GM19438 (cell line): Measurements from ENCODE around the gene CDKAL1.

Source experiments
- ATAC-seq: cut with Tn5 transposase; IDR thresholded peaks from one replicate; pipeline ENCODE4 v1.9.1; 2021; ENCODE audit warnings: low read depth; ENCODE audit not compliant: unreplicated experiment

The CDKAL1 gene

DNA sequence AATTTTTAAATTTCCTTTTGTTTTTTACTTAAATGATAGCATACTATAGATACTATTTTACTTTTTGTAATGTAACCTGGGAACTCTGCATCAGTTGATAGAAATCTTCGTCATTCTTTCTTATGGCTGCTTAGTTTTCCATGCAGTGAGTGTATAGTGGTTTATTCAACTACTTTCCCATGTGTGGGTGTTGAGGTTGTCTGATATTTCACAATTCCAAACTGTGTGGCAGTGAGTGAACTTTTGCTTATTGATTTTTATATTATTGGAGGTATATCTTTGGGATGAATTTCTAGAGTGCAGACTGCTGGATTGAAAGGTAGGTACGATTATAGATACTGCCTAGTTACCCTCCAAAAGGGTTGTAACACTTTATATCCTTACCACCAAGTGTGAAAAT lies 136.5 kb downstream of the CDKAL1 start:
- ATAC-seq: no peak

DNA sequence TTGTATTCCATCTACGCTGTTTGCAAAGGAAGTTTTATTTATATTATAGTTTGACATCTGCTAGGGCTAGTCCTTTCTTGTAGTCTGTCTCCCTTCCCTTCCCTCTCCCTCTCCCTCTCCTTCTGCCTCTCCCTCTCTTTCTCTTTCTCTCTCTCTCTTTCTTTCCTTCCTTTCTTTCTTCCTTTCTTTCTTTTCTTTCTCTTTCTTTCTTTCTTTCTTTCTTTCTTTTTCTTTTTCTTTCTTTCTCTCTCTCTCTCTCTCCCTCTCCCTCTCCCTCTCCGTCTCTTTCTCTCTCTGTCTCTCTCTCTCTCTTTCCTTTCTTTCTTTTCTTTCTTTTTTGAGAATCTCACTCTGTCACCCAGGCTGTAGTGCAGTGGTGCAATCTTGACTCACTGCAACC lies 137.8 kb downstream of the CDKAL1 start:
- ATAC-seq: no peak

DNA sequence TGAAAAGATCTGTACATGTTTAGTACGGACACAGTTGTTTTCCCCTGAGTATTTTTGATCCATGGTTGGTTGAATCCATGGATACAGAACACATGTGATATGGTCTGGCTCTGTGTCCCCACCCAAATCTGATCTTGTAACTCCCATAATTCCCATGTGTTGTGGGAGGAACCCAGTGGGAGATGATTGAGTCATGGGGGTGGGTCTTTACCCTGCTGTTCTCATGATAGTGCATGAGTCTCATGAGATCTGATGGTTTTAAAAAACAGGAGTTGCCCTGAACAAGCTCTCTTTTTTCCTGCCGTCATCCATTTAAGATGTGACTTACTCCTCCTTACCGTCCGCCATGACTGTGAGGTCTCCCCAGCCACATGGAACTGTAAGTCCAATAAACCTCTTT lies 139.2 kb downstream of the CDKAL1 start:
- ATAC-seq: no peak

DNA sequence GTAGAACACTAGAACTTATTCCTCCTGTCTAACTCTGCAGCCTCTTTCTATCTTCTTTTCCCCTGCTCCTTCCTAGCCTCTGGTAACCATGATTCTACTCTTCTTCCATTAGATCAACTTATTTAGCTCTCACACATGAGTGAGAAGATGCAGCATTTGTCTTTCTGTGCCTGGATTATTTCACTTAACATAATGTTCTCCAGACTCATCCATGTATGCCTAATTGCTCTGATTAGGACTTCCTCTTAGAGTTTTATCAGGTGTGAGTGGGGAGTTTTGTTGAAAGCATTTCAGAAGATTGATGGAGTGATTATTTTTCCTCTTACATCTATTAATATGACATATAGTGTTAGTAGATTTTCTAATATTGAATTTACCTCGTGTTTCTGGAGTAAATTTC lies 140.4 kb downstream of the CDKAL1 start:
- no peak for ATAC-seq

DNA sequence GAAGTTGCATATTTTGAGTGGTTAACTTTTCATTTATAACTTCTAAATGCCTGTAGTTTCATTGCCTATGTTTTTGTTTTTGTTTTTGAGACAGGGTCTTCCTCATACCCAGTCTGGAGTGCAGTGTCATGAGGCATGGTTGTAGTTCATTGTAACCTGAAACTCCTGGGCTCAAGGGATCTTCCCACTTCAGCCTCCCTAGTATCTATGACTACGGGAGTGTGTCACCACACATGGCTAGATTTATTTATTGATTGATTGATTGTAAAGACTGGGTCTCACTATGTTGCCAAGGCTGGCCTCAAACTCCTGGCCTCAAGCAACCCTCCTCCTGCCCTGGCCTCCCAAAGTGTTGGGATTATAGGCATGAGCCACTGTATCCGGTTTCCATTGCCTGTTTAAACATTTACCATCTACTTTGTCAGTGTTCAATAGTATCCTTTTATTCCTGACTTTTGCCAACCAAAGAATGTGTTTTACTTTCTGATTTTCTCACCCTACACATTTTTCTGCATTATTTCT lies 144.6 kb downstream of the CDKAL1 start:
- no peak for ATAC-seq

DNA sequence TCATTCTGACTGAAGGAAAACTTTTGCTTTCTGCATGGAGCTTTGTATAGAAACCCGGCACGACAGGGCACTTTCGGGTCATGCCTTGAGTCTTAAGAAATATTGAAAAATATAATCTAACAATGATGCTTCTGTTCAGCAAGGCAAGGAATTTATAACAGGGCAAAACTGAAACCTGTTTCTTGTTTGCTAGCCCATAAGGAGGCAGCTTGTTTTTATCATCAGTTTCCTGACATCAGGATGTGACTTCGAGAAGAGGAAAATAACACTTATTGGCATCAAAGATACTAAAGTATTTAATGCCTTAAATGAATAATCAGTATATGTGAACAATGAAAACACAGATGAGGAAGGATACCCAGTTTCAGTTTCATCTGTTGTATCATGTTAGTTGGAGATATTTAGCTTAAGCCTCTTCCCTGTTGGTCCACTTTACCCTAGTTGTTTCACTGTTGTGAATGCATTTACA lies 146.5 kb downstream of the CDKAL1 start:
- ATAC-seq: no peak

DNA sequence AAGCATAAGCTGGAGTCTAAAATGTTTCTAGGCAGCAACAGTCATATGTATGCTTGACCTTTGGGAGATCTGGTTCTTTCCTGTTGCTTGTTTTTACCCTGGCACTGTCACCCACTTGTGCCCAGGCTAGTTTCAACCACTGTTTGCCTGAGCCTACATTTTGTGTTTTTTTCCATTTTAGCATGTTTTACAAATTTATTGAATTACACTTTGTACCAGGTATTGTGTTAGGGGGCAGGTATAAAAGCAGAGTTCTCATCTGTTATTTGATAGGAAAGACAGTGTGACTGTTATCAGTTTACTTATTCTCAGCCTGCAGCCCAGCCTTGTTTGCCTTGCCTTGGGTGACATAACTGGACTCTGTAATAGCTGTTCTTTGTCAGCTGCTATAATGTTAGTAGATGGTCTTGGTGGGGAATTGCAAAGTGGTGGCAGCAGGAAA lies 147.0 kb downstream of the CDKAL1 start:
- no peak for ATAC-seq

DNA sequence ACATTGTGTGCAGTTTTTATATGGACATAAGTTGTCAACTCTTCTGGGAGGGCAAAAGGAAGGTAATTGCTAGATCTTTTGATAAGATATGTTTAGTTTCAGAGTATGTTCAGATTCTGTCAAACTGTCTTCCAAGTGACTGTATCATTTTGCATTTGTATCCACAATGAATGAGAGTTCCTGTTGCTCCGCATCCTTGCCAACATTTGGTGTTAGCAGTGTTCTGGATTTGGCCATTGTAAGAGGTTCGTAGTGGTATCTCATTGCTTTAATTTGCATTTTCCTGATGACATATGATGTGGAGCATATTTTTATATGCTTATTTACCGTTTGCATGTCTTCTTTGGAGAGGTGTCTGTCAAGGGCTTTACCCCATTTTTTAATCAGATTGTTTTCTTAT lies 150.2 kb downstream of the CDKAL1 start:
- no peak for ATAC-seq

DNA sequence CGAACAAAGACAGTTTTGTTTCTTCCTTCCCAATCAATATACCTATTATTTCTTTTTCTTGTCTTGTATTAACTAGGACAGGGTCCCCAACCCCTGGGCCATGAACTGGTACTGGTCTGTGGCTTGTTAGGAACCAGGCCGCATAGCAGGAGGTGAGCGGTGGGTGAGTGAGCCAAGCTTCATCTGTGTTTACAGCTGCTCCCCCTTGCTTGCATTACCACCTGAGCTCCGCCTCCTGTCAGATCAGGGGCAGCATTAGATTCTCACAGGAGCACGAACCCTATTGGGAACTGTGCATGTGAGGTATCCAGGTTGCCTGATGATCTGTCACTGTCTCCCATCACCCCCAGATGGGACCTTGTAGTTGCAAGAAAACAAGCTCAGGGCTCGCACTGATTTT lies 151.9 kb downstream of the CDKAL1 start:
- no peak for ATAC-seq

DNA sequence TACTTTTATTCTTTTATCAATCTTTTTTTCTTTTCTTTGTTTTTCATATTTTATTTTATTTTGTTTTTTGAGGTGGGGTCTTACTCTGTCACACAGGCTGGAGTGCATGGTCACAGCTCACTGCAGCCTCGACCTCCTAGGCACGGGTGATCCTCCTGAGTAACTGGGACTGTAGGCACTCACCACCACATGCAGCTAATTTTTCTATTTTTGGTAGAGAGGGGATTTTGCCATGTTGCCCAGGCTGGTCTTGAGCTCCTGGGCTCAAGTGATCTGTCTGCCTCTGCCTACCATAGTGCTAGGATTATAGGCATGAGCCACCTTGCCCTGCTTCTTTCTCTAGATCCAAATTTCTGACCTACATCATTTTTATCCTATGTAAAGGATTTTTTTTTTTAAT lies 153.2 kb downstream of the CDKAL1 start:
- no peak for ATAC-seq

DNA sequence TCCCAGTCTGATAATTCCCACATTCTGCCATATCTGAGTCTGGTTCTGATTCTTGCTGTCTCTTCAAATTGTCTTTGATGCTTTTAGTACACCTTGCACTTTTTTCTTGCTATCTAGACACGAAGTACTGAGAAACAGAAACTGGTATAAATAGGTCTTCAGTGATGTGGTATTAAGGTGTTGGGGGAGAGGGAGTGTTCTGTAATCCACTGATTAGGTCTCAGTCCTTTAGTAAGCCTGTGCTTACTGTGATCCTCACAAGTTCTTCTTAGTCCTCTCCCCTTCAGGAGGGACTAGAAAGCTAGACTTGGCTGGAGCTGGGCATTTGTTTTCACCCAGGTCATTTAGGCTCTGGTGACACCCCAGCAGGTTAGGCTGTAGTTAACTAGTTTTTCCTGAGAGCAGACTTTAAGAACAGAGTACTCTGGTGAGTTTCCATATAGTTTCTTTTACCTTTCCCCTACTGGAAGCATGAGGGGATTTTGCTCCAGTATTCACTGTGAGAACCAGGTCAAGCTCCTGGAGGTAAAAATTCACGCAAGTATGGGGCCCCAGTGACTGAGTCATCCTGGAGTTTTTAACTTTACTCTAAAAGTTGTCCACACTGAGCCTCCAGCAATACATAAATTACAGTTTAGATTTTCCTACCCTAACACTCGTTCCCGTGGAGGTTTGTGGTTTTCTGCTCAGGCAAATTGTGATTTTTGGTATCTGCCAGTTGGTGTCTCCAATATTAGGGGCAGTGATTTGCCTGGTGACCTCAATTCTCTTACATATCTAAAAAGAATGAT lies 154.6 kb downstream of the CDKAL1 start:
- peak; percentile 87 for ATAC-seq

DNA sequence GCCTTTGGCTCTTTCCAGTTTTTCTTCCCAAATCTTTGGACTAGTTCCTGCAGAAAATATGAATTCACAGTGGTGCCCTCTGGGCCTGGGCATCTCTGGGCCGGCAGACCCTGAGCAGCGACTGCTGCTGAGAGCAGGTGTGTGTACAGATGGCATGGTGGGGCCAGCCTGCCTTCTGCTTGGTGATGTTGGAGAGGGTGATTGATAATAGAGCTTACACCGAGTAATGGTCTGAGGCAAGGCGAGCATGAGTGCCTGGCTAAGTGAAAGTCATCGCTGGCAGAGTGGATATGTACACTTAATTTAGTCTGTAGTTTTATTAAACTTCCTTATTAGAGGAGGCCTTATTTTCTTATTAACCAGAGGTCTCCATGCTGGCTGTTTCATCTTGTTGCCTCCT lies 156.9 kb downstream of the CDKAL1 start:
- no peak for ATAC-seq

DNA sequence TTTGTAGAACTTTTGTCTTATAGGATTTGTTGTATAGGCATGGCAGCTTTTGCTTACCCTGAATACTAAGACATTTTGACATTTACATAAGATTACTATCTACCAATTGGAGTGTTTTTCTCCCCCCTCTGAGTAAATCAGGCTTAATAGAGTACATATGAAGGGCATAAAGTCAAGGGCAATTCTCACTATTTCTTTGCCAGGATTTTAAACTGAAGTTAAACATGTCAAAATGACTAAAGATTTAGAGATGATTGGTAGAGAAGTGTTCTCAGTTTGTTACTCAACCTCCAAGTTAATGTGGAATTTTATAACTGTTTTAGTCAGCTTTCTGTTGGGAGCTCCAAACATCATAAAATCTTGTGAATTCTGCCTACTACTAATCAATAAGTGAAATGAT lies 157.8 kb downstream of the CDKAL1 start:
- no peak for ATAC-seq

DNA sequence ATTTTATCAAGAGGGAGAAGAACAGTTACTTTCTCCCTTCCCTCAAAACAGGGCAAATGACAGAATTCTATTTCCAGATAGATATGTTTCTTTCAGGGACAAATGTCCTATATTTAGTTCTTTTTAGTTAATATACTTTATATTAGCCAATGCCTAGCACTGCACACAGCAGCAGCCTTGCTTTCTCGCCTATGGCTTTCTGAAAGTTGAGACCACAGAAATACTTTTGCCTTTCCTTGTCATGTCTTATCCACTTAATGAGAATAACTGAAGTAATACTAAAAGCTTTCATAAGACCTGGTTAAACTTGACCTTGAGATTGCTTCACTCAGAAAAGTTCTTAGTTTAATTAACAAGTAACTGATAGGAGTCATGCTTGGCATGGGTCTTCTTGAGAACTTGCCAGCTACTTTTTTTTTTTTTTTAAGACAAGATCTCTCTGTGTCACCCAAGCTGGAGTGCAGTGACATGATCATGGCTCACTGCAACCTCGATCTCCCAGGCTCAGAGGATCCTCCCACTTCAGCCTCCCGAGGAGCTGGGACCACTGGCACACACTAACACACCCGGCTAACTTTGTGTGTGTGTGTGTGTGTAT lies 159.3 kb downstream of the CDKAL1 start:
- no peak for ATAC-seq

DNA sequence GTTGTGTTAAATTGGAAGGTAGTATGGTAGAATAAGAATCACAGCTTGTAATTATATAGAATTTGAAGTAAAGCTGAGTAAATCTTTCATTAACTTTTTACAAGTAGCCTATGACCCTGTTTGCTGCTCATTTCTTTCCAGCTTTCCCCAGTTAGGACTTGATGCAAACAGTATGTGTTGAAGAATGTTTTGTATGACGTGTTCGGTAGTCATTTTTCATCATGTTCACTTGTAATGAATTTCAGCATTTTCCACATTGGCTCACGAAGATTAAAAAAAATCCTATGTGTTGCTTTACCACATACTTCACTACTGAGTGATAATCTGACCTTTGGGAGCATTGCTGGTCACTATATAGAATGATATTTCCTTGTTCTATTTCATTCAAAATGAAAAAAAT lies 162.4 kb downstream of the CDKAL1 start:
- no peak for ATAC-seq

DNA sequence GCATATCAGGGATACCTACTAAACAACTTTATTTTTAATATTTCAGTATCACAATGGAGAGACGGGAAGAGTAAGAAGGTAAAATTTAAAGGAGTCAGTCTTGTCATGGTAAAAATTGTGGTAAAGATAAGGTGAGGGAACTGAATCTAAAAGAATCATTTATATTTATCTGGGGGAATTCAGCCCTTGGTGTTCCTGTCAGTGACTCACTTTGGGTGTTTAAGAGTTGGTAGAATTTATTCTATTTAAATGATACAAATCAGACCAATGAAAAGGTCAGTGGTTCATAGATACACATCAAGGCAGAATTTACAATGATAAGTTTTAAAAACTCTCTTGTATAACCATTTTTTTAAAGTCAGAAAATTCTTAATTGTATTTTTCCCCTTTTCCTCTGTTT lies 164.4 kb downstream of the CDKAL1 start:
- no peak for ATAC-seq

DNA sequence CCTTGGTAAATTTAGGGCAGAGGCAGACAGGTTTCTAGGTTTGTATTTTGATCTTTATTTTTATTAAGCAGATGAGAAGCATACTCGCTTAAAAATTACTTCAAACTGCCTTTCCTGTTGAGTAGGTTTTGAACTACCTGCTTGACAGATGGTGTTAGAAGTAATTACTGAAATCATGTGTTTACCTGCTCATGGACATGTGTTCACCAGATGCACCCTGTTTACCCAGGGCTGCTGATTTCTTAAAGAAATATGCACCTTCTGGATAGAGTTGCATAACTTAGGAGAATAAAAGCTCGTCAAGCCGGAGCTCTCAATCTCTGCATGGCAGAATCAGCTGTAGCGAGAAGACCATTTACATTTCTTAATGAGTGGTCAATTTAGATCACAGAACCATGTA lies 165.1 kb downstream of the CDKAL1 start:
- ATAC-seq: no peak

DNA sequence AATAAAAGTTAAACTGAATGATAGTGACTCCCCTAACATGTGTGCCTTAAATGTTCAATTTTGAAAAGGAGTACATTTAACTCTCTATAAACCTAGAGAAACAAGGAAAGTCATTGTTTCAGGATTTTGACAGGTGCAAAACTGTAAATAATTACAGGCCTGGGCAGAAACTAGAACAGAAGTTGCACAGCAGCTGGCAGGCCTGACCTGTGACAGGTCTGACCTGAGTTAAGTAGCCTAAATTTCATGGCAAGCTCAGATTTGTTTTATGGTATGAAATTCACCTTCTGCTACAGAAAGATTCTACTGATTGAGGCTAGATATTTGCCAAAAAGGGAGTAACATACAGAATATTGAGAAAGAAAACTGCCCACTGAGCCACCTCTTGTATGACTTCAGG lies 166.1 kb downstream of the CDKAL1 start:
- peak; percentile 61 for ATAC-seq

DNA sequence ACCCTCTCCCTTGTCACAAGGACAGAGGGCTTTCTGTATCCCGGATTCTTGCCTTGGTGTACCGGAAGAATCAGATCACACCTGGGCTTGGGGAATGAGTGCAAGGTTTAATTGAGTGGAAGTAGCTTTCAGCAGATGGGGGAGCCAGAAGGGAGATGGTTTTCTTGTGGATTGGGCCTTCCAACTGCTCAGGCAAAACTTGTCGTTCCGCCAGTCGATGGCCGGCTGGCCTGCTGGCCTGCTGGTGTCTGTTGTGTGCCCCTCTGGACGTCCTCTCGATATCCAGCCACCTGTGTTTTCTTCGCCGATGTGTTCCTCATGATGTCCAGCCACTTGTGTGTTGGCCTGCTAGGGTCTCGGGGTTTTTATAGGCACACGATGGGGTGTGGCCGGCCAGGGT lies 168.1 kb downstream of the CDKAL1 start:
- ATAC-seq: no peak

DNA sequence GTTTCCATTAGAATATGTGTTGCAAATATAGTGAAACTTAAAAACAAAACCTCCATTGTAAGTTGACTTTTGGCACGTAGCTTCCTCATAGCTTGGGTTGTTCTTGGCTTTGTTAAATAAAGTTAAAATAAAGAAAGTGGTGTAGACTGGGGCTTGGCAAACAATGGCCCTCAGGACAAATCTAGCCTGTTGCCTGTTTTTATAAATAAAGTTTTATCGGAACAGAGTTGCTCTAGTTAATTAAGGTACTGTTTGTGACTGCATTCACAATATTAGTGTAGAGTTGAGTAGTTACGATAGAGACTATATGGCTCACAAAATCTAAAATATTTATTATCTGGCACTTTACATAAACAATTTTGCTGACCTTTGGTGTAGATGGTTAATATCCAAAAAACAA lies 168.8 kb downstream of the CDKAL1 start:
- ATAC-seq: no peak

DNA sequence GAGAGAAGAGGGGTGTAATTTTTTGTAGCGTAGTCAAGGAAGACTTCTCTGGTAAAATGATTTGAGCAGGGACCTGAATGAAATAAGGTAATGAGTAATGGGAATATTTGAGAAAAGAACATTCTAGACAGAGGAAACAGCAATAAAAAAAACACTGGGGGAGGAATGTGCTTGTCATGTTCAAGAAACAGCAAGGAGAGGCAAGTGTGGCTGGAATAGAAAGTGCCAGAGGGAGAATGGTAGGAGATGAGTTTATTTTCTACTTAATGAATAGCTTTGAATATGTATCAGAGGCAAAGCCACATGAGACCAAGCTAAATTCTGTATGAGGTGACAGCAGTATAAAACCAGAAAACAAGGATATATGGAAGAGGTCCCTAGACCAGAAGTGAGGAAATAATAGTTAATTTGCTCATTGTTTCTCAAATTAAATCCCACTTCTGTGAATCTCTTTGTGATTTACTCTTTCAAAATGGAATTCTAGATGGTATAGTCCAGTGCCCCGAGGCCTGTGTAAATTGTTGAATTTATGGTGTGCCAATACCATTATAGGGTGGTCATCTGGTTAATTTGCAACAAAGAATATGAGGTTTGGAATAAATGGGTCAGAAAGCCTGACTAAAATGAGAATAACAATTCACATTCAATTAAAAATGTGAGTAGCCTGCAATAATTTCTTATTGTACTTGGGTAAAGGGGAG lies 170.2 kb downstream of the CDKAL1 start:
- no peak for ATAC-seq
